GM12878 (cell line): ENCODE results near the gene PPP2R1B. TPM values are rescaled to one million over a fixed set of nuclear protein-coding genes. Genes with fewer than 3 reads are reported as not detected.

Source experiments
- KLF5 ChIP-seq: fragments of 450-650 bp; IDR thresholded peaks from 2 replicates; pipeline ENCODE4 v1.6.1; 2014; ENCODE audit warnings: mild to moderate bottlenecking; ENCODE audit not compliant: partially characterized antibody
- MYC ChIP-seq: IDR thresholded peaks from 2 replicates; pipeline ENCODE4 v1.6.1; 2011; ENCODE audit warnings: mild to moderate bottlenecking, low read length, moderate library complexity, inconsistent platforms; ENCODE audit not compliant: insufficient read depth, insufficient replicate concordance, insufficient read length, severe bottlenecking
- STAT1 ChIP-seq: fragments of 450-650 bp; conservative IDR thresholded peaks from 2 replicates; pipeline ENCODE4 v1.6.1; 2014; ENCODE audit warnings: antibody characterized with exemption, mild to moderate bottlenecking
- ZNF592 ChIP-seq: fragments of 450-650 bp; IDR thresholded peaks from 2 replicates; pipeline ENCODE4 v1.6.1; 2017; ENCODE audit warnings: mild to moderate bottlenecking, moderate library complexity
- polyA plus RNA-seq, 11 experiments: library from polyadenylated mRNA; depleted of rRNA in 4 of 11; unstranded in 6 of 11; stranded (reverse) in 5 of 11; fragments of >200 nt; fragmentation: Nextera tagmentation in 4 of 11; fragmentation: Illumina TruSeq in 1 of 11; extraction: Ambion mirVana in 4 of 11; extraction: Trizol in 1 of 11; gene quantifications; 1 replicate in 1 of 11; 2 replicates in 10 of 11; pipeline versions ENCODE4 v1.2.1 to v1.2.3, GENCODE V29; 2011 to 2016; ENCODE audit warnings: inconsistent platforms in 2 of 11, missing spikeins in 2 of 11, low read depth in 1 of 11
- total RNA-seq, 4 experiments: library from RNA; depleted of rRNA in 3 of 4; stranded (reverse); fragments of >200 nt in 3 of 4; fragmentation: Illumina TruSeq in 1 of 4; extraction: Trizol in 1 of 4; gene quantifications; 2 replicates each; pipeline versions ENCODE4 v1.2.1 to v1.2.3, GENCODE V29; 2013 to 2021
- TF ChIP-seq, protein P1 (sequence below): fragments of 450-650 bp; formaldehyde crosslinking; IDR thresholded peaks from 2 replicates; pipeline ENCODE4 v1.5.0; 2022; ENCODE audit warnings: mild to moderate bottlenecking, missing genetic modification characterization

Gene PPP2R1B
- total and polyA plus RNA-seq, 10 of the 15 experiments (the other 5 are each of a cell fraction or from before 2014, with no cell fraction given) = 26.6 to 68.2 (median 35.7) TPM

- TF ChIP-seq ZNF592 = no peak
- no peak for TF ChIP-seq STAT1
- no peak for TF ChIP-seq KLF5
- TF ChIP-seq, protein P1, sequence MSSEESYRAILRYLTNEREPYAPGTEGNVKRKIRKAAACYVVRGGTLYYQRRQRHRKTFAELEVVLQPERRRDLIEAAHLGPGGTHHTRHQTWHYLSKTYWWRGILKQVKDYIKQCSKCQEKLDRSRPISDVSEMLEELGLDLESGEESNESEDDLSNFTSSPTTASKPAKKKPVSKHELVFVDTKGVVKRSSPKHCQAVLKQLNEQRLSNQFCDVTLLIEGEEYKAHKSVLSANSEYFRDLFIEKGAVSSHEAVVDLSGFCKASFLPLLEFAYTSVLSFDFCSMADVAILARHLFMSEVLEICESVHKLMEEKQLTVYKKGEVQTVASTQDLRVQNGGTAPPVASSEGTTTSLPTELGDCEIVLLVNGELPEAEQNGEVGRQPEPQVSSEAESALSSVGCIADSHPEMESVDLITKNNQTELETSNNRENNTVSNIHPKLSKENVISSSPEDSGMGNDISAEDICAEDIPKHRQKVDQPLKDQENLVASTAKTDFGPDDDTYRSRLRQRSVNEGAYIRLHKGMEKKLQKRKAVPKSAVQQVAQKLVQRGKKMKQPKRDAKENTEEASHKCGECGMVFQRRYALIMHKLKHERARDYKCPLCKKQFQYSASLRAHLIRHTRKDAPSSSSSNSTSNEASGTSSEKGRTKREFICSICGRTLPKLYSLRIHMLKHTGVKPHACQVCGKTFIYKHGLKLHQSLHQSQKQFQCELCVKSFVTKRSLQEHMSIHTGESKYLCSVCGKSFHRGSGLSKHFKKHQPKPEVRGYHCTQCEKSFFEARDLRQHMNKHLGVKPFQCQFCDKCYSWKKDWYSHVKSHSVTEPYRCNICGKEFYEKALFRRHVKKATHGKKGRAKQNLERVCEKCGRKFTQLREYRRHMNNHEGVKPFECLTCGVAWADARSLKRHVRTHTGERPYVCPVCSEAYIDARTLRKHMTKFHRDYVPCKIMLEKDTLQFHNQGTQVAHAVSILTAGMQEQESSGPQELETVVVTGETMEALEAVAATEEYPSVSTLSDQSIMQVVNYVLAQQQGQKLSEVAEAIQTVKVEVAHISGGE (CRISPR knock-in tag) = no peak
- TF ChIP-seq MYC = no peak
These were observed 74.4 kb downstream of the PPP2R1B start (continued) for GRCh38 chr11:111691741-111692140.
